B cell (primary cell): ENCODE results near the gene SLC44A3.

Experiments
- CTCF ChIP-seq: fragments of 200-600 bp; IDR thresholded peaks from one replicate; pipeline ENCODE4 v1.8.0; 2022; ENCODE audit warnings: antibody characterized with exemption, mild to moderate bottlenecking
- EZH2 ChIP-seq: IDR thresholded peaks from 2 replicates; pipeline ENCODE4 v1.6.1; 2012; ENCODE audit warnings: borderline replicate concordance, low read depth, mild to moderate bottlenecking, moderate library complexity, low read length; ENCODE audit not compliant: insufficient read depth, poor library complexity, severe bottlenecking

GRCh38 chr1:94803106-94803505, 17.1 kb upstream of the SLC44A3 start:
- TF ChIP-seq CTCF: no peak
- no peak for TF ChIP-seq EZH2
